BJ (cell line): ENCODE results near the gene SPSB1. TPM values are rescaled to one million over a fixed set of nuclear protein-coding genes. Genes with fewer than 3 reads are reported as not detected.

Source experiments
- CTCF ChIA-PET: fragments of 350-600 bp; formaldehyde crosslinking; extraction: SDS; loops from one replicate; lab custom pipeline; 2021; ENCODE audit warnings: antibody characterized with exemption, inconsistent platforms; lab: Yijun Ruan, JAX
- POLR2A ChIA-PET: fragments of 300-600 bp; sonication (Branson Sonifier 250); formaldehyde crosslinking; extraction: SDS; loops from one replicate; lab custom pipeline; 2021; ENCODE audit warnings: antibody characterized with exemption; lab: Charles Lee
- DNase-seq: peaks from one replicate; pipeline ENCODE4 v3.0.0-alpha.2; 2011; ENCODE audit warnings: low read depth
- H3K27me3 ChIP-seq: 2 replicates; pipeline ENCODE4 v1.6.0; 2011; ENCODE audit warnings: low read length; ENCODE audit not compliant: control insufficient read depth, insufficient read depth
- H3K36me3 ChIP-seq: 2 replicates; pipeline ENCODE4 v1.5.1; 2011; ENCODE audit warnings: low read length; ENCODE audit not compliant: control insufficient read depth, insufficient read depth
- H3K4me3 ChIP-seq: 2 replicates; pipeline ENCODE4 v1.5.1; 2011; ENCODE audit warnings: low read depth, mild to moderate bottlenecking, control low read depth, low read length
- CTCF ChIP-seq: IDR thresholded peaks from 2 replicates; pipeline ENCODE4 v1.5.1; 2011; ENCODE audit warnings: low read depth, mild to moderate bottlenecking, control low read depth, inconsistent platforms, low read length, moderate library complexity; ENCODE audit not compliant: insufficient read depth
- polyA plus RNA-seq: library from polyadenylated mRNA; depleted of rRNA; stranded (reverse); fragments of >200 nt; gene quantifications from 2 replicates; pipeline ENCODE4 v1.2.3, GENCODE V29; 2011

Gene SPSB1
- polyA plus RNA-seq, 1 experiment = 19.8 TPM

- Histone ChIP-seq H3K4me3 (no peak overlapping the region), H3K36me3 (peaks cover 3% of the 10 kb centered on the region), H3K27me3 (no peaks in the 10 kb centered on the region)
- ChIA-PET POLR2A (no interaction called here), CTCF (interaction anchor here (0.5 to 2.8 kb wide), 4 partner anchors 18 to 218 kb away, joined by 3 to 12 read pairs (median 8); no protein-coding TSS in a partner anchor)
- no peak for DNase-seq
- TF ChIP-seq CTCF = no peak
Observed at GRCh38 chr1:9271861-9272595, 20.7 kb upstream of the SPSB1 start.

- DNase-seq = no peak
- no peak for TF ChIP-seq CTCF
- Histone ChIP-seq H3K27me3 (no peaks in the 10 kb centered on the region), H3K36me3 (peaks cover 1% of the 10 kb centered on the region; the same call in 1 of the 2 replicates), H3K4me3 (no peak overlapping the region)
- ChIA-PET CTCF (interaction anchor here (0.6 to 2.8 kb wide), 4 partner anchors 7 to 217 kb away, joined by 3 to 12 read pairs (median 9); no protein-coding TSS in a partner anchor), POLR2A (no interaction called here)
Observed at GRCh38 chr1:9273177-9273576, 19.5 kb upstream of the SPSB1 start.

- ChIA-PET POLR2A (no interaction called here), CTCF (interaction anchor here (0.8 to 3.0 kb wide), 6 partner anchors 8 to 216 kb away, joined by 3 to 21 read pairs (median 4); no protein-coding TSS in a partner anchor)
- Histone ChIP-seq H3K4me3 (no peak overlapping the region), H3K36me3 (no peaks in the 10 kb centered on the region), H3K27me3 (no peaks in the 10 kb centered on the region)
- no peak for TF ChIP-seq CTCF
- DNase-seq = no peak
Observed at GRCh38 chr1:9275161-9275560, 17.5 kb upstream of the SPSB1 start.

GRCh38 chr1:9275567-9276034 lies 17.1 kb upstream of the SPSB1 start:
- Histone ChIP-seq H3K27me3 (no peaks in the 10 kb centered on the region), H3K36me3 (no peaks in the 10 kb centered on the region), H3K4me3 (no peak overlapping the region)
- TF ChIP-seq CTCF = no peak
- ChIA-PET CTCF (interaction anchor here (0.6 to 3.0 kb wide), 7 partner anchors 8 to 215 kb away, joined by 3 to 21 read pairs (median 4); no protein-coding TSS in a partner anchor), POLR2A (no interaction called here)
- DNase-seq = no peak

DNA sequence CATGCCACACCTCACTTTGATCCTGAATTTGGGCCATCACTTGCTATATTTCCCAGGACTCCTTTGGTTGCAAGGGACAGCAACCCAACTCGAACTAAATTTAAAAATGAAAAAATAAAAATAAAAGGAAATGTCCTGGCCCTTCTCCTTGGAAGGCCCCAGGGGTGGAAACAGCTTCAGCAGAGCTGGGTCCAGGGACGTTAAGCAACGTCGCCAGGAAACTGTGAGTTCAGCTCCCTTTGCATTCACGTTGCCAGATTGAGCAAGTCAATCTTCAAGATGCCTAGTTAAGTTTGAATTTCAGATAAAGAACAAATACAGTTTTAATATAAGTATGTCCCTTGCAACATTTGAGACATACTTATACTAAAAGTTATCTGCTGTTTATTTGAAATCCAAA lies 14.6 kb upstream of the SPSB1 start:
- Histone ChIP-seq H3K27me3 (no peaks in the 10 kb centered on the region), H3K4me3 (no peak overlapping the region), H3K36me3 (no peaks in the 10 kb centered on the region)
- no peak for DNase-seq
- CTCF ChIA-PET = interaction anchor here (1.6 to 3.0 kb wide), 3 partner anchors 11 to 195 kb away, joined by 4 to 21 read pairs (median 7); no protein-coding TSS in a partner anchor
- TF ChIP-seq CTCF = no peak
- POLR2A ChIA-PET = no interaction called here
